RCC 7860 (cell line): ENCODE data around the gene CLEC18C.
"Not testable (repeated sequence)": the region's sequence is repeated elsewhere in the genome, so short reads cannot be mapped to it uniquely, and the experiment has no call there.

ENCODE experiments used
- DNase-seq: peaks from one replicate; pipeline ENCODE4 v3.0.0-alpha.2; 2015; ENCODE audit warnings: low spot score
- FAIRE-seq: peaks from 2 replicates; lab custom pipeline; 2012; peaks lifted over from hg19 to GRCh38; lab: Jason Lieb, UNC

CLEC18C gene

DNA sequence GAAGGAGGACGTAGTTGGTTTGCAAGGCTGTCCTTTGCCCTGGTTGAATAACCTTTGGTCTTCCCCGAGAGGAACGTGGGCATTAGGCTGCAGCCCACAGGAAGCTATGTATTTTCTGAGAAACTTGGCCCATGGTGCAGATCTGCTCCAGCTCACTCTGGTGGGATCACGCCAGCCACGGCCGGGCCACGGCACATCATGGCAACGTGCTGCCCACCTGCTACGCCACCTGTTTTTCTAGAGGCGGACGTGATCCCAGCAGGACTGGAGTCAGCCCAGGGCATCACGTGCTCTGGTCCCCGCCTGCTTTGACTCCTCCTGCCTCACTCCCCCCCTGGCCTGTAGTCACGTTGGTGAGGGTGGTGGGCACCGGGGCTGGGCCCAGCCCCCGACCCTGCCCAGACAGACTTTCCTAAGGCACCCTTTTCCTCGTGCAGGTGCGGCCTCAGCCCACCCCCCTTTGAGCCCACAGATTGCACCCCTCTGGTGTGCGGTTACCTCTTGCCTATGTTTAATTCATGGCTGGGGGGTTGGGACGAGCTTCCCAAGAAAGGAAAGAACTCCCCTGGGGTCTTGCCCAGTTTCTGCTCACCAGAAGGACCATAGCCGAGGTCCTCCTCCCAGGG is at the start of gene CLEC18C:
TSS of gene CLEC18C (plus strand) at position 576 of the 626 bp plus-strand sequence. CDS start 492 bp downstream, outside the sequence.
- DNase-seq, FAIRE-seq: not testable (repeated sequence)

DNA sequence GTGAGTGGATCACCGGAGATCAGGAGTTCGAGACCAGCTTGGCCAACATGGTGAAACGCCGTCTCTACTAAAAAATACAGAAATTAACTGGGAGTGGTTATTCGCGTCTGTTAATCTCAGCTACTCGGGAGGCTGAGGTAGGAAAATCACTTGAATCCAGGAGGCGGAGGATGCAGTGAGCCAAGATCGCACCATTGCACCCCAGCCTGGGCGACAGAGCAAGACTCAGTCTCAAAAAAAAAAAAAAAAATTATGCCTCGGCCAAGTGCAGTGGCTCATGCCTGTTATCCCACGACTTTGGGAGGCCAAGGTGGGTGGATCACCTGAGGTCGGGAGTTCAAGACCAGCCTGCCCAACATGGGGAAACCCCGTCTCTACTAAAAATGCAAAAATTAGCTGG is 49.8 kb upstream of the CLEC18C start:
- DNase-seq, FAIRE-seq: not testable (repeated sequence)

DNA sequence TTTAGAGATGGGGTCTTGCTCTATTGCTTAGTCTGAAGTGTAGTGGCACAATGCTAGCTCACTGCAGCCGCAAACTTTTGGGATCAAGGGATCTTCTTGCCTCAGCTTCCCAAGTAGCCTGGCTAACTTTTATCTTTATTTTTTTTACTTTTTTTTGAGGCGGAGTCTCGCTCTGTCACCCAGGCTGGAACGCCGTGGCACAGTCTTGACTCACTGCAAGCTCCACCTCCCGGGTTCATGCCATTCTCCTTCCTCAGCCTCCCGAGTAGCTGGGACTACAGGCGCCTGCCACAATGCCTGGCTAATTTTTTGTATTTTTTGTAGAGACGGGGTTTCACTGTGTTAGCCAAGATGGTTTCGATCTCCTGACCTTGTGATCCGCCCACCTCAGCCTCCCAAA is 47.4 kb upstream of the CLEC18C start:
- not testable (repeated sequence) for DNase-seq, FAIRE-seq

DNA sequence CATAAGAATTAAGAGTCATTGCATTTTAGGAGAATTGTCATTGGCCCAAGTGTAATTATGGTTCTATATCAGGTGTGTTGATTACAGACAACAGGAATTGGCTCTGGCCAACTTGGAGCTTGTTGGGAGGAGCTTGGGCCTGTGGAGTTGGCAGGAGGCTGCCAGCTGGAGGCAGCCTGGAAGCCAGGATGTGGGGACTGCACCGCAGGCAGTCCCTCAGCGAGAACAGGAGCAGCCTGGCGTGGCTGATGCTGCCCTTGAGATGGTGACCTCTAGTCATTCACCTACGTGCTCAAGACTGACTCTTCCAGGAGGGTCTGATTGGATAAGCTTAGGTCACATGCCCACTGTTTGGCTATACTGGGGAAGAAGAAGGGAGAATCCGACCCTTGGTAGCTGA is 45.9 kb upstream of the CLEC18C start:
- not testable (repeated sequence) for DNase-seq, FAIRE-seq

DNA sequence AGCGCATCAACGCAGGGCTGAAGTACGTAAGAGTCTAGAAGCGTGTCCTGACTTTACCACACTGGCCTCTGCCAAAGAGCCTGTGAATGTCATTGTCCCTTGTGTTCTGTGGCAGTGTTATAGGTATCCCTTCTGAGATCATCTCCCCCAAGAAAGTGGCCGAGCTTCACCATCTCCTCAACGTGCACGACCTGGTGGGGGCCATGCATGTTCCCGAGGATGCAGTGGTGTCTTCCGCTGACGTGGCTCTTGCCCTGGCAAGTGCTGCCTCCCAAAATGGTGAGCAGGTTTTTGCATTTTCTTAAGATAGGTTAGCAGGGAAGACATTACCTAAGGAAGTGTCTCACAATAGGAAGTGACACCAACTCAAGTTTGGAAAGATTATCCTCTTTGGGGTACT is 44.7 kb upstream of the CLEC18C start:
- DNase-seq, FAIRE-seq: not testable (repeated sequence)

DNA sequence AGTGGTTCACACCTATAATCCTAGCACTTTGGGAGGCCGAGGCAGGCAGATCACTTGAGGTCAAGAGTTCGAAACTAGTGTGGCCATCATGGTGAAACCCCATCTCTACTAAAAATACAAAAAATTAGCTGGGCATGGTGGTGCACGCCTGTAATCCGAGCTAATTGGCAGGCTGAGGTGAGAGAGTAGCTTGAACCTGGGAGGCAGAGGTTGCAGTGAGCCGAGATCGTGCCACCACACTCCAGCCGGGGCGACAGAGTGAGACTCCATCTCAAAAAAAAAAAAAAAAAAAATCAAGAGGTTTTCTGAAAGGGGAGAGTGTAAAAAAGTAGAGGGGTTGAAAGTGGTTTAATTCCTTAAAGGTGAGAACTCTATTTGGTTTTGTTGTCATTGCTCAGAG is 37.8 kb upstream of the CLEC18C start:
- FAIRE-seq, result not testable (repeated sequence)

DNA sequence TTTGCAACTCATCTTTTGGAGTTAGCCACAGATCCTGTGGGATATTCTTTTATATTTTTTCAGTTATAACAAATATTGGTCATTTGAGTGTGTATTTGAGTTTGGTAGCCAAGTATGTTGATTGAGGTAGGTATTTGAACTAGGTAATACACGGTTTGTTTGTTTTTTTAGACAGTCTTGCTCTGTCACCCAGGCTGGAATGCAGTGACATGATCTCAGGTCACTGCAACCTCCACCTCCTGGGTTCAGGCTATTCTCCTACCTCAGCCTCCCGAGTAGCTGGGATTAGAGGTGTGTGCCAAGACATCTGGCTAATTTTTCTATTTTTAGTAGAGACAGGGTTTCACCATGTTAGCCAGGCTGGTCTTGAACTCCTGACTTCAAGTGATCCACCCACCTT is 37.0 kb upstream of the CLEC18C start:
- FAIRE-seq, DNase-seq: not testable (repeated sequence)

More for the DNA sequence above, 37.8 kb upstream of the CLEC18C start:
- DNase-seq, result not testable (repeated sequence)

DNA sequence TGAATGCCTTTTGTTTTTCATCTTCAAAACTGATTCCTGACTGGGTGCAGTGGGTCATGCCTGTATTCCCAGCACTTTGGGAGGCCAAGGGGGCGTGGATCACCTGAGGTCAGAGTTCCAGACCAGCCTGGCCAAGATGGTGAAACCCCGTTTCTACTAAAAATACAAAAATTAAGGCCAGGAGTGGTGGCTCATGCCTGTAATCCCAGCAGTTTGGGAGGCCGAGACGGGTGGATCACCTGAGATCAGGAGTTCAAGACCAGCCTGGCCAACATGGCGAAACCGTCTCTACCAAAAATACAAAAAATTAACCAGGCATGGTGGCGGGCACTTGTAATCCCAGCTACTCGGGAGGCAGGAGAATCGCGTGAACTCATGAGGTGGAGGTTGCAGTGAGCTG is 30.8 kb upstream of the CLEC18C start:
- FAIRE-seq, DNase-seq: not testable (repeated sequence)

DNA sequence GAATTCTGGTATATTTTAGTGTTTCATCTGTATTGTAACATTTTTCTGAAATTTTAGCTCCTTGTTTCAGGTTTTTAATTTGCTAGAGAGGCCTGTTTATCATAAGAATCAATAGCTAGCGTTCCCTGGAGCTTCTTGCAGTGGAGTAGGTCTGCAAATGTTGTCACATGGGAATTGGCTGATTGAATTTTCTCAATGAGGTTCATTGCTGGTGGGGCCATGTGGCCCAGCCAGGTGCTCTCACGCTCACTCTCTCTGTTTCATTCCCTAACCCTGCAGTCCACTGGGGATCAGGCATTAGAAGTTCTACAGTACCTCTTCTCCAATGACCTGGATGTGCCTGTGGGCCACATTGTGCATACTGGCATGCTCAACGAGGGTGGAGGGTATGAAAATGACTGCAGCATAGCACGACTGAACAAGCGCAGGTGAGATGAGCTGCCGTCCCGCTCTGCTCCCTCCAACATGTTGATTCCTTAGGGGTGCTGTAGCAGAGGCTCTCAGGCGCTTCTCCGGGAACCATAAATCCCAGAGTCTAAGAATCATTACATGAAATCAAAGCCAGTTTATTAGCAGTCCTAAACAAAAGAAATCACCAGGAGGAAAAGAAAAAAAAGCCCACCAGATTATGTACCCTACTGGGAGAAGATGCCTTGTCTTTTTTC is 30.2 kb upstream of the CLEC18C start:
- not testable (repeated sequence) for FAIRE-seq

DNA sequence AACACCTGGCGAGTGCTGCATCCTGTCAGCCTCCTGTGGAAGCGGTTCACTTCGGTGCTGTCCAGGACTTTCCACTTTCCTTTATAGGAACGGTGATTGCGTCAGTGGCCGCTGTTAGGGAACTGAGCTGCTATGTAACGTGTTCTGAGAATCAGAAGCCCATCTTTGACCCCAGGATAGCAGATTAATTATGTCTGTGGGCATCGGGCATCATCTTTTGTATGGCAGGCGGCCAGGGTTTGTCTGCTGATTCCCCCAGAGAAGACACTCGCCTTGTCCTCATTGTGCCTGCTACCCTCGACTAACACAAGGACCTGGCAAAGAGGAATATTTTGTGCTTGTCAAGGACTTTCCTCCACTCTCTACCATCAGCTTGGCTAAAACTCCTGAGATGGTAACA is 25.7 kb upstream of the CLEC18C start:
- DNase-seq, FAIRE-seq: not testable (repeated sequence)

More for the DNA sequence above, 30.2 kb upstream of the CLEC18C start:
- not testable (repeated sequence) for DNase-seq

DNA sequence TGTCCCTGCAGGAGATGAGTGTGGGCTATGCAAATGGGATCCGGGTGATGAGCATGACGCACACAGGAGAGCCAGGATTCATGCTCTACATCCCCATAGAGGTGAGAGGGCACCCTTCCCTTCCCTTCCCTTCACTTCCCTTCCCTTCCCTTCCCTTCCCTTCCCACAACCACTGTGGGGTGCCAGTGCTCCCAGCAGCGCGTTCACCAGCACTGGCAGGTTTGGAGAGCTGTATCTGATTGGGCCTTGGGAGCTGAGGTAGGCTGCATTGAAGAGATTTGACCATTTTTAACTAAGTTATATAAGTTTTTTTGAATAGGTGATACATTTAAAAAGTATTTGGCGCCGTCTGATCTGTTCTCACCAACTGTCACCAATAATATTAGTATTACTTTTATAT is 25.1 kb upstream of the CLEC18C start:
- not testable (repeated sequence) for FAIRE-seq, DNase-seq

DNA sequence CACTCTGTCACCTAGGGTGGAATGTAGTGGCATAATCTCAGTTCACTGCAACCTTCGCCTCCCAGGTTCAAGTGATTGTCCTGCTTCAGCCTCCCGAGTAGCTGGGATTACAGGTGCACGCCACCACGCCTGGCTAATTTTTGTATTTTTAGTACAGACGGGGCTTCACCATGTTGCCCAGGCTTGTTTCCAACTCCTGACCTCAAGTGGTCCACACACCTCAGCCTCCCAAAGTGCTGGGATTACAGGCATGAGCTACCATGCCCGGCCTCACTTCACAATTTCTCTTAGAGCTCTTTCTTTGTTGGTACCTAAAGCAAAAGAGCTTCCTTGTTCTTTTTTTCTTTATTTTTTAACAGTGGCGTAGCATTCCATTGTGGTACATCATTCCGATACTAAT is 24.3 kb upstream of the CLEC18C start:
- not testable (repeated sequence) for DNase-seq, FAIRE-seq

DNA sequence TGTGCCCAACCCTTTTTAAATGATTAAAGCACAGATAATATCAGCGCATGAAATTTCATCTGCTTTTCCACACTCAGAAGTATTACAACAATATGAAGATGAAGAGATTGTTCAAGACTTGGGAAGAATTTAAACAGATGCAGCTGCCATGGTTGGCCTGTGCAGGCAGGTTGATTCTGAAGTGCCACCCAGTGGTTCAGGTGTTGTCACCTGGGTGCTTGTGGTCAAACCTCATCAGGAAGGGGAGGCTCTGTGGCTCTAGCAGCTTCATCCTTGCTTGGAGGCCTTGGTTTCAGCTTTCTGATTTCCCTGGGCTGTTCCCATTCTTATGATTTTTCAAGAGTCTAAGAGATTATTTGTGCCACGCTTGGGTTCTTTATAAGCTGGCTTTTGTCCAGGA is 22.2 kb upstream of the CLEC18C start:
- FAIRE-seq, result no peak
- DNase-seq, result no peak

DNA sequence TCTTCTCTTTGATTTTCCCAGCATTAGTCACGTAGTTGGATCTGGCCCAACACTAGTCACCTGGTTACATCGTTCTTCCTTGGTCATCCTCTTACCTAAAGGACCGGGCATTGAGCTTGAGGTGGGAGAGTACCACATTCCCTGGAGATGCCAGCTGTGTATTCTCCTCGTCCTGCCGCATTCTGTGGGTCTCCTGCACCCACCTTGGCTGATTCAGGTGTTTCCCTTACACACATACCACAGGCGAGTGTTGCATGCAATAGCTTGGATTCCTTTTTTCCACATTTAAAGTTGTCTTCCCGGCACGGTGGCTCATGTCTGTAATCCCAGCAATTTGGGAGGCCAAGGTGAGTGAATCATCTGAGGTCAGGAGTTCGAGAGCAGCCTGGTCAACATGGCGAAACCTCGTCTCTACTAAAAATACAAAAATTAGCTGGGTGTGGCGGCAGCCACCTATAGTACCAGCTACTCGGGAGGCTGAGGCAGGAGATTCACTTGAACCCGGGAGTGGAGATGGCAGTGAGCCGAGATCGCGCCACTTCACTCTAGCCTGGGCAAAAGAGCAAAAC is 21.6 kb upstream of the CLEC18C start:
- DNase-seq (no peak), FAIRE-seq (no peak)

DNA sequence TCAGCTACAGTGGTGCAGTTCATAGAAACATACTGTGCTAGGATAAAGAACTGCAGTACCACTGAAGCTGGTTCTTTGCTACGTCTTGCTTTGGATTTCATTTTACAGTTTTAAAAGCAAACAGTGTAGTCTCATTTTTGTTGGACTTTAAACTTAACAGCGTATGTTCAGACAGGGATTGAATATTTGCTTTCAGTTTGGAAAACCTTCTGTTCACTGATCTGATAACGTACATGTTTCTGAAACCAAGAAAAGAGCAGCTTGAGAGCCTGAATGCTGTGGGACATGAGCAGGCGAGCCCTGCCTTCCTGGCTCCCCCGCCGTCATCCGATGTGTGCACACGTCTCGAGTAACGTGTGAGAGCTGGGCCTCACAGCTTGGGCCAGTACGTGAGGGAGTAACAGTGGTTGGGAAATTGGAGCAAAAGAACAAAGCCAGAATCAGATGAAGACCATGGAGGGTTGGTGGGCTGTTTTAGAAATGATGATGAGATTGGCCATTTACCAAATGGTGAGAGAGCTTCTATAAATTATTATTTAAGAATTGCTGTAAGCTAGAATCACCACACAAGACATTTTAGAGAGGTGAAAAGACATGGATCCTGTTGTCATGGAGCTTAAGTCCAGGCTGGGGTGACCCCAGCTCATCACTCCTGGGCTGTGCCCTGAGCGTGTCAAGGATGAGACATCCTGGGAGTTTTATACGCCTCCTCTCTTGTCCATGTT is 20.8 kb upstream of the CLEC18C start:
- FAIRE-seq (no peak), DNase-seq (no peak)

DNA sequence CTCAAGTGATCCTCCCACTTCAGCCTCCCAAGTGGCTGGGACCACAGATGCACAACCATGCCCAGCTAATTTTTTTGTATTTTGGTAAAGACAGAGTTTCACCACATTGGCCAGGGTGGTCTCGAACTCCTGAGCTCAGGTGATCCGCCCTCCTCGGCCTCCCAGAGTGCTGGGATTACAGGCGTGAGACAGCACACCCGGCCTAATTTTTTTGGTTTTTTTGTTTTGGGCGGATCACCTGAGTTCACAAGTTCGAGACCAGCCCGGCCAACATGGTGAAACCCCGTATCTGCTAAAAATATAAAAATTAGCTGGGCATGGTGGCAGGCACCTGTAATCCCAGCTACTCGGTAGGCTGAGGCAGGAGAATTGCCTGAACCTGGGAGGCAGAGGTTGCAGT is 18.9 kb upstream of the CLEC18C start:
- not testable (repeated sequence) for DNase-seq, FAIRE-seq

DNA sequence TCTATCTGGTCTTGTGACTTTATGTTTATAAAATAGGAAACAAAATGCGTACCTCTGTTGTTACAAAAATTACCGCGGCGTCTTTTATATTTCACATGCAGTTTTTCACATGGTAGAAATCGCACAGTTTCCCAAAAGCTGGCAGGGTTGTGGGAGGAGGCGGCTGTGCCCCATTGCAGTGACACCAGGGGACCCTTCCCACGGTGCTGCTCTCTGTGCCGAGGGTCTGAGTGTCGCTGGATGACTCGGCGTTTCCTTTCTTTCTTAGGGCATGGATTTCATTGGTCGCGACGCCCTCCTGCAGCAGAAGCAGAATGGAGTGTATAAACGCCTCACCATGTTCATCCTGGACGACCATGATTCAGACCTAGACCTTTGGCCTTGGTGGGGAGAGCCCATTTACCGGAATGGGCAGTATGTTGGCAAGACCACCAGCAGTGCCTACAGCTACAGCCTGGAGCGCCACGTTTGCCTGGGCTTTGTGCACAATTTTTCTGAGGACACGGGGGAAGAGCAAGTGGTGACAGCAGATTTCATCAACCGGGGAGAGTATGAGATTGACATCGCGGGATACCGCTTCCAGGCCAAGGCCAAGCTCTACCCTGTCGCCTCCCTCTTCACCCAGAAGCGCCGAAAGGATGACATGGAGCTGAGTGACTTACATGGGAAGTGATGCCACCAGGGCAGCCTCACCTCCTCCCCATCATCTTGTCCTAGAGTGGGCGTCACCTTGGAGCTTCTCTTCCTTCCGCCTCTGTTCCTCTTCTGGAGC is 17.2 kb upstream of the CLEC18C start:
- DNase-seq (no peak), FAIRE-seq (no peak)

DNA sequence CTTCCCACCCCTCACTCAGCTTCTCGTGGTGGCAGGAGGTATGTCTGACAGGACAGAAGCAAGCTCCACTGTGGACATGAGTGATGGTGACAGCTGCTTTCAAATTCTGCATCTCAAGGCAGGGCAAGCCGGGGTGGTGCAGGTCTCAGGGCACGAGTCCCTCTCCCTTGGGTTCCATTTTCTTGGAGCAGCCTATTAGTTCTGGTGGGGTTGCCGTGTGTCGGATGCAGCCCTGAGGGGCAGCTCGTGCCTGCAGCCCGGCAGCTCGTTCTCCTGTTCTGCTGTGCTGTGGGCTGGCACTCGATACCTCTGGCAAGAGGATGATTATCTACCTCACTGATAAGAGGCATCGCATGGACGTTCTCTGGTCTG is 16.5 kb upstream of the CLEC18C start:
- FAIRE-seq (no peak), DNase-seq (no peak)

DNA sequence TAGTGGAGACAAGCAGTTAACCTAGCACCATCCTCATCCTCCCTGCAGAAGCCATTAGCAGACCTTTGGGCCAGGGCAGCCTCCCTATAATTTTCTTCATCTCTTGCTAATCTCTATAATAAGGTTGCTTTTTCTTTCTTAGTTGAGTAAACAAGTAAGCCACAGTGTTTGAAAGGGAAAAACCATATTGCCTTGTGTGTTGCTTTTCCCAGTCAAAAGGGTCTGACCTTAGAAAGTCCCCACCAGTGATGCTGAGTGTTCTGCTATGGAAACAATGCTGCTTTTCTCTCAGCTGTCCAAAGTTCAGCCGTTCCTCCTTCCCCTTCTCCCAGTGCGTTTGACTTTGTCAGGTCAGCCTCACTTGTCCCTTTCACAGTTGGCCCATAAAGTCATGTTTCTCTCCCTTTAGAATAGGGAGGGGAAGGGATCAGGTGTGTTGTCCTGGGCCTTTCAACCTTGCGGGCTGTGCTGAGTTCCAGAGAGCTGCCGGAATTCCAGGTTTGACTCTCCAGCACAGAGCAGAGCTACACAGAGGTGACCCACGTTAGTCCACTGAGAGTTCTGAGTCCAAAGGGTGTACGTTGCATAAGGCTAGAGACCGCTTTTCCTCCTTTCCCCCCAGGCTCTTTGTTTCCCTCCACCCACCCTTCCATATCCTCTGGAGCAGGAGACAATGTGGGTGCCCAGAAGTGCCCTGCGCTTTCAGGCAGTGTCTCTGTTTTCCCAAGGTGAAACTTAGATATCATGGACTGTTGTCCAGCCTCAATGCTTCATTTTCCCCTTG is 15.9 kb upstream of the CLEC18C start:
- DNase-seq (no peak), FAIRE-seq (no peak)
